A549 (cell line): ENCODE measurements around the gene CYGB. TPM values are rescaled to one million over a fixed set of nuclear protein-coding genes. Genes with fewer than 3 reads are reported as not detected.
A peak's percentile ranks its signal among the peaks of the same experiment; 100 is the strongest.
"Not testable (repeated sequence)": the region's sequence is repeated elsewhere in the genome, so short reads cannot be mapped to it uniquely, and the experiment has no call there.

ENCODE experiments used
- ATAC-seq, 2 experiments: fragments of 200-7000 bp in 1 of 2; fragments of >200 bp in 1 of 2; cut with Nextera tagmentation in 1 of 2; cut with Tn5 transposase in 1 of 2; 3 replicates each; pipeline versions ENCODE4 v1.8.0 to v1.9.1; 2018 to 2020; ENCODE audit warnings: mild to moderate bottlenecking in 1 of 2, moderate library complexity in 1 of 2
- CTCF ChIA-PET: fragments of 300-600 bp; sonication (Branson Sonifier 250); formaldehyde crosslinking; extraction: SDS; loops from one replicate; lab custom pipeline; 2021; ENCODE audit warnings: antibody characterized with exemption, inconsistent platforms; lab: Yijun Ruan, JAX
- POLR2A ChIA-PET: fragments of 350-600 bp; formaldehyde crosslinking; extraction: SDS; loops from one replicate; lab custom pipeline; 2021; ENCODE audit warnings: antibody characterized with exemption, inconsistent platforms; lab: Yijun Ruan, JAX
- DNase-seq, 2 experiments: peaks; one replicate each; pipeline versions ENCODE4 v3.0.0 to v3.0.0-alpha.2; 2011 to 2016; ENCODE audit warnings: low read depth in 1 of 2, low spot score in 1 of 2
- FAIRE-seq: peaks from 2 replicates; lab custom pipeline; 2011; peaks lifted over from hg19 to GRCh38; lab: Jason Lieb, UNC
- H3K27ac ChIP-seq, 2 experiments: fragments of >200 bp; sonication (Bioruptor Twin); formaldehyde crosslinking; 3 replicates each; pipeline ENCODE4 v1.5.1; 2016 to 2017
- H3K4me1 ChIP-seq: fragments of >200 bp; sonication (Bioruptor Twin); formaldehyde crosslinking; 3 replicates; pipeline ENCODE4 v1.6.1; 2016
- H3K4me2 ChIP-seq: fragments of >200 bp; sonication (Bioruptor Twin); formaldehyde crosslinking; 3 replicates; pipeline ENCODE4 v1.6.1; 2016
- H3K4me3 ChIP-seq: fragments of >200 bp; sonication (Bioruptor Twin); formaldehyde crosslinking; 3 replicates; pipeline ENCODE4 v1.5.1; 2016
- H3K9me3 ChIP-seq: fragments of >200 bp; sonication (Bioruptor Twin); formaldehyde crosslinking; 3 replicates; pipeline ENCODE4 v1.6.1; 2016
- CHD4 ChIP-seq: fragments of 200-600 bp; sonication (generic); IDR thresholded peaks from 2 replicates; pipeline ENCODE4 v1.6.1; 2016; ENCODE audit warnings: antibody characterized with exemption, mild to moderate bottlenecking, borderline replicate concordance
- EHF ChIP-seq: fragments of 250-450 bp; sonication (Bioruptor Pico); IDR thresholded peaks from 2 replicates; pipeline ENCODE4 v1.5.0; 2020; ENCODE audit warnings: mild to moderate bottlenecking
- EHMT2 ChIP-seq: fragments of 200-600 bp; sonication (generic); IDR thresholded peaks from 2 replicates; pipeline ENCODE4 v1.6.1; 2016; ENCODE audit warnings: antibody characterized with exemption, low read depth, mild to moderate bottlenecking, moderate library complexity
- ESRRA ChIP-seq: fragments of 150-350 bp; IDR thresholded peaks from 2 replicates; pipeline ENCODE4 v1.6.1; 2014; ENCODE audit warnings: mild to moderate bottlenecking, low read length, borderline replicate concordance
- FOSB ChIP-seq: fragments of 250-450 bp; sonication (Bioruptor Pico); IDR thresholded peaks from 2 replicates; pipeline ENCODE4 v1.5.0; 2020; ENCODE audit warnings: mild to moderate bottlenecking, moderate library complexity
- FOSL2 ChIP-seq, 2 experiments: fragments of 450-650 bp in 1 of 2; fragments of >200 bp in 1 of 2; sonication (Bioruptor Twin) in 1 of 2; formaldehyde crosslinking; IDR thresholded peaks; 2 replicates each; pipeline versions ENCODE4 v1.5.0 to v1.6.1; 2016 to 2020; ENCODE audit warnings: mild to moderate bottlenecking in 1 of 2, moderate library complexity in 1 of 2
- FOXS1 ChIP-seq: fragments of 250-450 bp; sonication (Bioruptor Pico); IDR thresholded peaks from 2 replicates; pipeline ENCODE4 v1.5.0; 2020; ENCODE audit warnings: mild to moderate bottlenecking, moderate library complexity
- HEYL ChIP-seq: fragments of 250-450 bp; sonication (Bioruptor Pico); IDR thresholded peaks from 2 replicates; pipeline ENCODE4 v1.8.0; 2021; ENCODE audit warnings: mild to moderate bottlenecking, moderate library complexity
- HOXA7 ChIP-seq: fragments of 250-450 bp; sonication (Bioruptor Pico); IDR thresholded peaks from 2 replicates; pipeline ENCODE4 v1.5.0; 2020; ENCODE audit warnings: mild to moderate bottlenecking, moderate library complexity
- KDM1A ChIP-seq: fragments of 200-600 bp; sonication (generic); IDR thresholded peaks from 2 replicates; pipeline ENCODE4 v1.6.1; 2016; ENCODE audit warnings: low read depth, mild to moderate bottlenecking
- MAFK ChIP-seq: fragments of 450-650 bp; IDR thresholded peaks from 2 replicates; pipeline ENCODE4 v1.6.1; 2014; ENCODE audit not compliant: partially characterized antibody
- MYC ChIP-seq: IDR thresholded peaks from 2 replicates; pipeline ENCODE4 v1.6.1; 2012; ENCODE audit warnings: mild to moderate bottlenecking, inconsistent platforms, low read length, improper control_type of control experiment, borderline replicate concordance
- POLR2AphosphoS2 ChIP-seq: conservative IDR thresholded peaks from 2 replicates; pipeline ENCODE4 v1.6.1; 2012; ENCODE audit warnings: low read length, improper control_type of control experiment, inconsistent platforms
- RAD21 ChIP-seq, 2 experiments: fragments of >200 bp in 1 of 2; sonication (Bioruptor Twin) in 1 of 2; formaldehyde crosslinking in 1 of 2; IDR thresholded peaks in 1 of 2; conservative IDR thresholded peaks in 1 of 2; 2 replicates in 1 of 2; 3 replicates in 1 of 2; pipeline ENCODE4 v1.6.1; 2012 to 2018; ENCODE audit warnings: inconsistent platforms in 1 of 2
- RARB ChIP-seq: fragments of 250-450 bp; sonication (Bioruptor Pico); IDR thresholded peaks from 2 replicates; pipeline ENCODE4 v1.8.0; 2021; ENCODE audit warnings: mild to moderate bottlenecking, moderate library complexity
- SMC3 ChIP-seq: fragments of >200 bp; sonication (Bioruptor Twin); formaldehyde crosslinking; IDR thresholded peaks from 3 replicates; pipeline ENCODE4 v1.6.1; 2018; ENCODE audit warnings: inconsistent platforms
- TFCP2L1 ChIP-seq: fragments of 250-450 bp; sonication (Bioruptor Pico); IDR thresholded peaks from 2 replicates; pipeline ENCODE4 v1.5.0; 2021; ENCODE audit warnings: mild to moderate bottlenecking
- ZC3H11A ChIP-seq: fragments of 450-650 bp; IDR thresholded peaks from 2 replicates; pipeline ENCODE4 v1.6.1; 2014; ENCODE audit warnings: antibody characterized with exemption, mild to moderate bottlenecking
- ZFP36 ChIP-seq: fragments of 450-650 bp; IDR thresholded peaks from 2 replicates; pipeline ENCODE4 v1.6.1; 2014; ENCODE audit warnings: borderline replicate concordance; ENCODE audit not compliant: partially characterized antibody
- ZNF302 ChIP-seq: fragments of 250-450 bp; sonication (Bioruptor Pico); IDR thresholded peaks from 2 replicates; pipeline ENCODE4 v1.9.0; 2021; ENCODE audit warnings: inconsistent platforms, mild to moderate bottlenecking, moderate library complexity
- WGBS: methylation state at CpG from one replicate; pipeline ENCODE4 v1.1.6; 2017; ENCODE audit errors: missing lambda C conversion rate; 5-methylcytosine and 5-hydroxymethylcytosine counted together
- polyA plus RNA-seq, 4 experiments: library from polyadenylated mRNA; depleted of rRNA in 3 of 4; stranded (reverse); fragments of >200 nt; fragmentation: RNase III in 1 of 4; extraction: RNeasy Plus Mini Kit Qiagen cat#74134 plus additional on column Dnase treatment in 1 of 4; gene quantifications; 2 replicates in 3 of 4; 3 replicates in 1 of 4; pipeline ENCODE4 v1.2.3, GENCODE V29; 2011 to 2017
- TF ChIP-seq, protein P1 (sequence below): fragments of >200 bp; sonication (Bioruptor Twin); formaldehyde crosslinking; IDR thresholded peaks from 3 replicates; pipeline ENCODE4 v1.5.1; 2016
- TF ChIP-seq, protein P2 (sequence below): fragments of 450-650 bp; IDR thresholded peaks from 2 replicates; pipeline ENCODE4 v1.6.1; 2014; ENCODE audit warnings: antibody characterized with exemption
- TF ChIP-seq, protein P3 (sequence below): fragments of 250-450 bp; sonication (Bioruptor Pico); IDR thresholded peaks from 2 replicates; pipeline ENCODE4 v1.5.0; 2021; ENCODE audit warnings: mild to moderate bottlenecking, moderate library complexity, borderline replicate concordance
- TF ChIP-seq, protein P4 (sequence below): IDR thresholded peaks from 2 replicates; pipeline ENCODE4 v1.6.1; 2012

The CYGB gene
- polyA plus RNA-seq, 2 of the 4 experiments (the other 2 are of a cell fraction) = 1.1 TPM

DNA sequence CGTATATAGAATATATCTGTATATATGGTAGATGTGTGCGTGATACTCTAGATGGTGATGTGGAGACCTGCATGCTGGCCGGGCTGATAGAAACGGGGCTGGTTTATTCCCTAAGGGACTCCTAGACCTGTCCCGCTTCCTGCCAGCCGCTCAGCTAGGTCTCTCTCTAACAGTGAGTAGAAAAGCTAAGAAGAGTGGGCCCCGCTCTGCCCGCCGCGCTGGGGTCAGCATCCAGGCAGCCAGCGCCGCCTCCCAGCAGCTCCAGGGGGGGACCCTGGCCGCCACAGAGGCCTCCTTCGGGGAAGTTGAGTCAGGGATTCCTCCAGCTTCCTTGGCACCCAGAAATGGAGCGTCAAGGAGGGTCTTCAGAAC, 9.4 kb downstream of the CYGB start:
- FAIRE-seq (no peak), DNase-seq (no peak), ATAC-seq (no peak)
- H3K4me1 ChIP-seq = peaks cover 29% of the 10 kb centered on the region
- WGBS = 88% methylated on average over 15 of the region's 15 CpGs
- no peak overlapping the region for H3K4me3 ChIP-seq
- no peak overlapping the region for H3K4me2 ChIP-seq
- H3K27ac ChIP-seq = 0 out of 6 replicates have a peak overlapping the region, but pooled peaks of 1 of the 2 experiments have one; percentile 9
- ChIA-PET POLR2A (interaction anchor here (0.7 kb wide), 2 partner anchors 29 to 859 kb away, joined by 3 to 11 read pairs; no protein-coding TSS in a partner anchor), CTCF (interaction anchor here (0.6 to 7.7 kb wide), 23 partner anchors 11 to 188 kb away, joined by 3 to 75 read pairs (median 4); partner anchors contain the start of genes CYGB and PRCD)
- TF ChIP-seq POLR2AphosphoS2 = no peak
- TF ChIP-seq FOXS1 (CRISPR knock-in tag) = no peak
- no peak for TF ChIP-seq ZNF302 (CRISPR knock-in tag)
- TF ChIP-seq FOSB (CRISPR knock-in tag) = no peak
- TF ChIP-seq, protein P1, sequence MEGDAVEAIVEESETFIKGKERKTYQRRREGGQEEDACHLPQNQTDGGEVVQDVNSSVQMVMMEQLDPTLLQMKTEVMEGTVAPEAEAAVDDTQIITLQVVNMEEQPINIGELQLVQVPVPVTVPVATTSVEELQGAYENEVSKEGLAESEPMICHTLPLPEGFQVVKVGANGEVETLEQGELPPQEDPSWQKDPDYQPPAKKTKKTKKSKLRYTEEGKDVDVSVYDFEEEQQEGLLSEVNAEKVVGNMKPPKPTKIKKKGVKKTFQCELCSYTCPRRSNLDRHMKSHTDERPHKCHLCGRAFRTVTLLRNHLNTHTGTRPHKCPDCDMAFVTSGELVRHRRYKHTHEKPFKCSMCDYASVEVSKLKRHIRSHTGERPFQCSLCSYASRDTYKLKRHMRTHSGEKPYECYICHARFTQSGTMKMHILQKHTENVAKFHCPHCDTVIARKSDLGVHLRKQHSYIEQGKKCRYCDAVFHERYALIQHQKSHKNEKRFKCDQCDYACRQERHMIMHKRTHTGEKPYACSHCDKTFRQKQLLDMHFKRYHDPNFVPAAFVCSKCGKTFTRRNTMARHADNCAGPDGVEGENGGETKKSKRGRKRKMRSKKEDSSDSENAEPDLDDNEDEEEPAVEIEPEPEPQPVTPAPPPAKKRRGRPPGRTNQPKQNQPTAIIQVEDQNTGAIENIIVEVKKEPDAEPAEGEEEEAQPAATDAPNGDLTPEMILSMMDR = no peak
- TF ChIP-seq MYC = no peak
- TF ChIP-seq ESRRA = no peak
- no peak for TF ChIP-seq RAD21 (conservative IDR thresholded peaks at IDR 0.05 in 1 of 2, IDR thresholded peaks at IDR 0.05 in 1 of 2)
- TF ChIP-seq, protein P2, sequence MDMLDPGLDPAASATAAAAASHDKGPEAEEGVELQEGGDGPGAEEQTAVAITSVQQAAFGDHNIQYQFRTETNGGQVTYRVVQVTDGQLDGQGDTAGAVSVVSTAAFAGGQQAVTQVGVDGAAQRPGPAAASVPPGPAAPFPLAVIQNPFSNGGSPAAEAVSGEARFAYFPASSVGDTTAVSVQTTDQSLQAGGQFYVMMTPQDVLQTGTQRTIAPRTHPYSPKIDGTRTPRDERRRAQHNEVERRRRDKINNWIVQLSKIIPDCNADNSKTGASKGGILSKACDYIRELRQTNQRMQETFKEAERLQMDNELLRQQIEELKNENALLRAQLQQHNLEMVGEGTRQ = no peak
- no peak for TF ChIP-seq TFCP2L1 (CRISPR knock-in tag)
- no peak for TF ChIP-seq HEYL
- no peak for TF ChIP-seq ZC3H11A
- TF ChIP-seq FOSL2 (IDR thresholded peaks at IDR 0.05) = no peak
- no peak for TF ChIP-seq FOSL2 (CRISPR knock-in tag; IDR thresholded peaks at IDR 0.05)
- no peak for TF ChIP-seq MAFK
- TF ChIP-seq KDM1A = no peak
- TF ChIP-seq HOXA7 (CRISPR knock-in tag) = no peak
- TF ChIP-seq EHF = no peak
- TF ChIP-seq CHD4 = no peak
- TF ChIP-seq EHMT2 = no peak
- no peak for TF ChIP-seq RARB (CRISPR knock-in tag)
- H3K9me3 ChIP-seq = no peaks in the 10 kb centered on the region

DNA sequence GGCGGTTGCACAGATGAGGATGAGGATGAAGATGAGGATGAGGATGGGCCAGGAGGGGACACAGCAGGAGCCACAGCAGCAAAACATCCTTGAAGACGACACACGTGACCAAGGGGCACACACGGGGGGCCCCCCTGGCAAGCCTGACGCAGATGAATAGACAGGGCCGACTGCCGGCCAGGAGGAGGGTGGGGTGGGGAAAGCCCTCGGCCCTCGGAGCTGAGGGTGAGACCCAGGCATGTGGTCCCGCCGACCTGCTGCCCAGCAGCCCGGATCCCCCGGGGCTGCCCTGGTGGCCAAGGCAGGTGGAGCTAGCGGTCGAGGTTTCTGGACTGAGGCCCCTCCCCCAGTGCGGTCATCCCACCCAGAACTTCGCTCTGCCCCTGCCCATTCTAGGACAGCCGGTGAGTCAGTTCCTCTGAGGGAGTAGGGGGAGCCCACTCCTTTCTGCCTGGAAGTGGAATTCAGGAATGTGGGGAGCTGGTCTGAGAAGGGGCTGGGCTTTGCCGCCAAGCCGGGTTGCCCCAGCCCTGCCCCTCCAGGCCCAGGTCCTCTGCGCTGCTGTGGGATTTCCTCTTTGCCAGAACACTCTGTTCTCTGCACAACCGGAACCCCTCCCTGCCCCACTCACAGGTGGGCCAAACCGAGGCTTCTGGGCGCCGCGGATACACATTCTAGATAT, 9.9 kb downstream of the CYGB start:
- FAIRE-seq (no peak), ATAC-seq (peak; percentile 4 to 14; a peak in 2 of 6 replicates)
- POLR2A ChIA-PET = interaction anchor here (0.7 kb wide), 2 partner anchors 30 to 859 kb away, joined by 3 to 11 read pairs; no protein-coding TSS in a partner anchor
- Histone ChIP-seq H3K4me2 (no peak overlapping the region), H3K9me3 (no peaks in the 10 kb centered on the region)
- CTCF ChIA-PET = interaction anchor here (0.8 to 7.7 kb wide), 19 partner anchors 11 to 189 kb away, joined by 3 to 75 read pairs (median 5); partner anchors contain the start of genes CYGB and PRCD
- TF ChIP-seq HOXA7 (CRISPR knock-in tag) (no peak), FOSB (CRISPR knock-in tag) (no peak), FOXS1 (CRISPR knock-in tag) (no peak), HEYL (no peak), SMC3 (no peak), ZFP36 (no peak)
- TF ChIP-seq, protein P3, sequence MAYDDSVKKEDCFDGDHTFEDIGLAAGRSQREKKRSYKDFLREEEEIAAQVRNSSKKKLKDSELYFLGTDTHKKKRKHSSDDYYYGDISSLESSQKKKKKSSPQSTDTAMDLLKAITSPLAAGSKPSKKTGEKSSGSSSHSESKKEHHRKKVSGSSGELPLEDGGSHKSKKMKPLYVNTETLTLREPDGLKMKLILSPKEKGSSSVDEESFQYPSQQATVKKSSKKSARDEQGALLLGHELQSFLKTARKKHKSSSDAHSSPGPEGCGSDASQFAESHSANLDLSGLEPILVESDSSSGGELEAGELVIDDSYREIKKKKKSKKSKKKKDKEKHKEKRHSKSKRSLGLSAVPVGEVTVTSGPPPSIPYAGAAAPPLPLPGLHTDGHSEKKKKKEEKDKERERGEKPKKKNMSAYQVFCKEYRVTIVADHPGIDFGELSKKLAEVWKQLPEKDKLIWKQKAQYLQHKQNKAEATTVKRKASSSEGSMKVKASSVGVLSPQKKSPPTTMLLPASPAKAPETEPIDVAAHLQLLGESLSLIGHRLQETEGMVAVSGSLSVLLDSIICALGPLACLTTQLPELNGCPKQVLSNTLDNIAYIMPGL = no peak
- TF ChIP-seq, protein P4, sequence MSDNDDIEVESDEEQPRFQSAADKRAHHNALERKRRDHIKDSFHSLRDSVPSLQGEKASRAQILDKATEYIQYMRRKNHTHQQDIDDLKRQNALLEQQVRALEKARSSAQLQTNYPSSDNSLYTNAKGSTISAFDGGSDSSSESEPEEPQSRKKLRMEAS = no peak
- TF ChIP-seq, protein P1 = no peak
- TF ChIP-seq, all 56 proteins: peak for 0
- Histone ChIP-seq H3K4me1 (peaks cover 33% of the 10 kb centered on the region), H3K4me3 (no peak overlapping the region), H3K27ac (peak overlapping the region in 1 of 2 experiments; percentile 45; a peak in 3 of 6 replicates)
- DNase-seq = no peak
- 63% methylated on average over 26 of the region's 26 CpGs for WGBS

DNA sequence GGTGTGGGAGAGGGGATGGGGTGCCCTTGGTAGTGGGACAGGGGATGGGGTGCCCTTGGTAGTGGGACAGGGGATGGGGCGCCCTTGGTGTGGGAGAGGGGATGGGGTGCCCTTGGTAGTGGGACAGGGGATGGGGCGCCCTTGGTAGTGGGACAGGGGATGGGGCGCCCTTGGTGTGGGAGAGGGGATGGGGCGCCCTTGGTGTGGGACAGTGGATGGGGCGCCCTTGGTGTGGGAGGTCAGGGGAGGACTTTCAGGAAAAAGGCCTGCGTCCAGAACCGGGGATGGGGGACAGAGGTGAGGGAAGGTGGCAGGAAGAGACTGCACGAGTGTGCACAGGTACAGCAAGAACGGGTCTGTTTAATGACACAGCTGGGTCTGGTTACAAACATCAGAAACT, 10.5 kb downstream of the CYGB start:
- FAIRE-seq, H3K4me2 ChIP-seq, DNase-seq, H3K4me3 ChIP-seq, POLR2A ChIA-PET, H3K27ac ChIP-seq, ATAC-seq, H3K9me3 ChIP-seq: not testable (repeated sequence)
- WGBS = 53% methylated on average over 5 of the region's 9 CpGs
- CTCF ChIA-PET = interaction anchor here (1.0 to 7.7 kb wide), 12 partner anchors 12 to 189 kb away, joined by 3 to 75 read pairs (median 6); partner anchors contain the start of genes CYGB and PRCD
- peaks cover 33% of the 10 kb centered on the region for H3K4me1 ChIP-seq
